ENCODE data around the gene GPC5.

GPC5 gene

DNA sequence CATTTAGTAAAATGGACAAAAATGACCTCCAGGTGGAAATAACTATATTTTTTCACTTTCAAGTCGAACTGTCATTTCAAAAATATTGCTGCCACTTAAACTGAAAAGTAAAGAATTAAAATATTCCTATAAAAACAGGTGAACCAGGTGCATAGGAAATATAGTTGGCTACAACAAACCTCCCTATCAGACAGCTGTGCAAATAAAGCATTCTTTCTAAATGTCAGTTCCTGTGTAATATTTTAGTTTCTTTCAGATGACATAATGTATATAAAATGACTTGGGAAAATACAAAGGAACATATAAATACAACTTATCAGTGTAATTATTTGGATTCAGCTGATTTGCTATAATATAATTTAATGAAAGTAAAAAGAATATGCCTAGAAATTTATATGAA, 1424.6 kb downstream of the GPC5 start:
- Histone ChIP-seq H3K4me3 (ENCODE audit: low read length) (no peak overlapping the region), H3K9ac (ENCODE audit: low read length) (no peak overlapping the region), H3K36me3 (ENCODE audit: control insufficient read depth, insufficient read depth, low read length, severe bottlenecking) (no peaks in the 10 kb centered on the region), H3K9me3 (ENCODE audit: control insufficient read depth, low read length) (no peaks in the 10 kb centered on the region), H3K4me1 (ENCODE audit: control insufficient read depth, insufficient read depth, low read length) (no peaks in the 10 kb centered on the region), H3K27me3 (replicated peaks; ENCODE audit: control insufficient read depth, insufficient read depth, low read length) (no peaks in the 10 kb centered on the region)
- DNase-seq (ENCODE audit: low read depth) = no peak

GRCh38 chr13:92825938-92826596, 1427.6 kb downstream of the GPC5 start:
- Histone ChIP-seq H3K36me3 (ENCODE audit: control insufficient read depth, insufficient read depth, low read length, severe bottlenecking) (no peaks in the 10 kb centered on the region), H3K4me1 (ENCODE audit: control insufficient read depth, insufficient read depth, low read length) (peaks cover 18% of the 10 kb centered on the region), H3K4me3 (ENCODE audit: low read length) (no peak overlapping the region)

GRCh38 chr13:92827503-92827902, 1429.1 kb downstream of the GPC5 start:
- Histone ChIP-seq H3K9ac (ENCODE audit: low read length) (no peak overlapping the region), H3K4me3 (ENCODE audit: low read length) (no peak overlapping the region), H3K27me3 (replicated peaks; ENCODE audit: control insufficient read depth, insufficient read depth, low read length) (no peaks in the 10 kb centered on the region), H3K36me3 (ENCODE audit: control insufficient read depth, insufficient read depth, low read length, severe bottlenecking) (no peaks in the 10 kb centered on the region), H3K4me1 (ENCODE audit: control insufficient read depth, insufficient read depth, low read length) (peaks cover 18% of the 10 kb centered on the region), H3K9me3 (ENCODE audit: control insufficient read depth, low read length) (no peaks in the 10 kb centered on the region)
- DNase-seq (ENCODE audit: low read depth) = no peak

More at GRCh38 chr13:92825938-92826596, 1427.6 kb downstream of the GPC5 start:
- DNase-seq (ENCODE audit: low read depth) = no peak
- Histone ChIP-seq H3K27me3 (replicated peaks; ENCODE audit: control insufficient read depth, insufficient read depth, low read length) (no peaks in the 10 kb centered on the region), H3K9me3 (ENCODE audit: control insufficient read depth, low read length) (no peaks in the 10 kb centered on the region), H3K9ac (ENCODE audit: low read length) (no peak overlapping the region)

DNA sequence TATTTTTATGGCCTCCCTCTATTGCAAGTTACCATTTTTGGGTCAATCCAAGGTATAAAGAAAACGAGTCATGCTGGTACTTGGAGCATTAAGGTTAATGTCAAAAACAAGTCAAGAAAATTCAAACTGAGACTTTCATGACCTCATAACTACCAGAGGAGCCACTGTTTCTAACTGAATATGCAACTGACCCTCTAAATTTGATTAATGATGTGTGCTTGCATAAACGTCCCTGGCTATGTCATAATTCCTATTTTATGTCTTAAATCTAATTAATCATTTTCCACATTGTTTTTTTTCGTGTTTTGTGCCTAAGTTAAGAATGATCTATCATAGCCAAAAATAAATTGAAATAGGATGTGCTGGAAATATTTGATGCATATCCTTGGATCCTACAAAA, 1431.5 kb downstream of the GPC5 start:
- no peaks in the 10 kb centered on the region for H3K9me3 ChIP-seq (ENCODE audit: control insufficient read depth, low read length)
- H3K27me3 ChIP-seq (replicated peaks; ENCODE audit: control insufficient read depth, insufficient read depth, low read length) = no peaks in the 10 kb centered on the region
- H3K4me3 ChIP-seq (ENCODE audit: low read length) = peak overlapping the region; percentile 43
- DNase-seq (ENCODE audit: low read depth) = no peak
- no peaks in the 10 kb centered on the region for H3K36me3 ChIP-seq (ENCODE audit: control insufficient read depth, insufficient read depth, low read length, severe bottlenecking)
- no peak overlapping the region for H3K9ac ChIP-seq (ENCODE audit: low read length)
- H3K4me1 ChIP-seq (ENCODE audit: control insufficient read depth, insufficient read depth, low read length) = peaks cover 18% of the 10 kb centered on the region

DNA sequence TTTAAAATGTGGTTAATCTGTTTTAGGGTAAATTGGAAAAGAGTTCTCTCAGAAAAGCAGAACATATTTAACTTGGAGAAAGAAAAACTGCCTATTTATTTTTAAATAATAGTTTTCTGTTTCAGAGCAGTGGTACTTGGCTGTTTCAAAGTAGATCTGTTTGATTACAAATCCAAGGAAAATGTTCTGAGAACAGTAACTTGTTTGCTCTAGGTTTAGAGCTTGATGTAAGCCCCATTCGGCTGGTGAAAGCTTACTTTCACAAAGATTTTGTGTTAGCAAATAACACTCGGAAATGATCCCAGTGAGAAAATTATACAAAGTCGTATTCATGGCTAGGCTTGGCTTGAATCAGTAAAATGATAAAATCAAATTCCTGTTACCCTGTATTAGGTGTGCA, 1432.4 kb downstream of the GPC5 start:
- Histone ChIP-seq H3K4me1 (ENCODE audit: control insufficient read depth, insufficient read depth, low read length) (peaks cover 18% of the 10 kb centered on the region), H3K36me3 (ENCODE audit: control insufficient read depth, insufficient read depth, low read length, severe bottlenecking) (no peaks in the 10 kb centered on the region), H3K9ac (ENCODE audit: low read length) (peak overlapping the region; percentile 35), H3K9me3 (ENCODE audit: control insufficient read depth, low read length) (no peaks in the 10 kb centered on the region), H3K27me3 (replicated peaks; ENCODE audit: control insufficient read depth, insufficient read depth, low read length) (no peaks in the 10 kb centered on the region), H3K4me3 (ENCODE audit: low read length) (peak overlapping the region; percentile 43)
- no peak for DNase-seq (ENCODE audit: low read depth)

DNA sequence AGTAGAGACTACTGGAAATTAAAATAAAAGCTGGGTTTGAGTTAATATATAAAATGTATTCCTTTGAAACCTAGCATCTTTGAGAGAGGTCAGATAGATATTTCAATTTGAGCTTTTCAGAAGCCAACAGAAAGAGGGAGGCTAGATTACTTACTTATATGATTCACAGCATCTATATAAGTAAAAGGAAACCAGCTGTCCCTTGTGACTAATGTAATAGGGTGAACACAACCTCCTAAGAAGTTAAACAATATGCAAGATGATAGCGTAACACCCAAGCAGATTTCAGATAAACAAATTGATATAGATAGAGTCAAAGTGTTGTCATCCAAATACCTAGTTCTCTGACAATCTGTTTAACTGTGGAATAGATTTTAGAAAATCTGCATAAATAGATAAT, 1434.7 kb downstream of the GPC5 start:
- Histone ChIP-seq H3K36me3 (ENCODE audit: control insufficient read depth, insufficient read depth, low read length, severe bottlenecking) (no peaks in the 10 kb centered on the region), H3K4me1 (ENCODE audit: control insufficient read depth, insufficient read depth, low read length) (peaks cover 20% of the 10 kb centered on the region), H3K9ac (ENCODE audit: low read length) (no peak overlapping the region), H3K9me3 (ENCODE audit: control insufficient read depth, low read length) (no peaks in the 10 kb centered on the region), H3K27me3 (replicated peaks; ENCODE audit: control insufficient read depth, insufficient read depth, low read length) (no peaks in the 10 kb centered on the region), H3K4me3 (ENCODE audit: low read length) (no peak overlapping the region)
- DNase-seq (ENCODE audit: low read depth) = no peak

DNA sequence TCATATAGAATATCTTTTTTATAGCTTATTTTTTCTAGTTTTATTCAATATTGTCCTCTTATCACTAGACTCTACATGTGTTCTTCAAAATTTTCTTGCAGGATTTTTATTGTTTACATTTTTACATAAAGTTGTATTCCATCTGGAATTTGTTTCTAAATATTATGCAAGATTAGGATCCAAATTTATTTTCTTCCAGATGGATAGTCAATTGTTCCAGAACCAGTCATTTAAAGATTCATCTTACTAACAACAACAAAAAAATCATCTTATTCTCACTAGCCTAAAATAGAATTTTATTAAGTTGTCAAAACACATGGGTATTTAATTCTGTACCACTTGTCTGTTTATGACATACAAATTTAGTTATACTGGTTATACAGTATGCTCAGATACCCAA, 1437.8 kb downstream of the GPC5 start:
- no peak for DNase-seq (ENCODE audit: low read depth)
- Histone ChIP-seq H3K9me3 (ENCODE audit: control insufficient read depth, low read length) (peaks cover 10% of the 10 kb centered on the region), H3K4me3 (ENCODE audit: low read length) (no peak overlapping the region), H3K9ac (ENCODE audit: low read length) (no peak overlapping the region), H3K36me3 (ENCODE audit: control insufficient read depth, insufficient read depth, low read length, severe bottlenecking) (no peaks in the 10 kb centered on the region), H3K4me1 (ENCODE audit: control insufficient read depth, insufficient read depth, low read length) (peaks cover 12% of the 10 kb centered on the region), H3K27me3 (replicated peaks; ENCODE audit: control insufficient read depth, insufficient read depth, low read length) (no peaks in the 10 kb centered on the region)

GRCh38 chr13:92838786-92839185, 1440.4 kb downstream of the GPC5 start:
- DNase-seq (ENCODE audit: low read depth) = no peak
- H3K36me3 ChIP-seq (ENCODE audit: control insufficient read depth, insufficient read depth, low read length, severe bottlenecking) = no peaks in the 10 kb centered on the region
- H3K4me3 ChIP-seq (ENCODE audit: low read length) = no peak overlapping the region
- peaks cover 35% of the 10 kb centered on the region for H3K4me1 ChIP-seq (ENCODE audit: control insufficient read depth, insufficient read depth, low read length)
- peak overlapping the region; percentile 60 for H3K9ac ChIP-seq (ENCODE audit: low read length)
- H3K27me3 ChIP-seq (replicated peaks; ENCODE audit: control insufficient read depth, insufficient read depth, low read length) = no peaks in the 10 kb centered on the region
- H3K9me3 ChIP-seq (ENCODE audit: control insufficient read depth, low read length) = peaks cover 10% of the 10 kb centered on the region

DNA sequence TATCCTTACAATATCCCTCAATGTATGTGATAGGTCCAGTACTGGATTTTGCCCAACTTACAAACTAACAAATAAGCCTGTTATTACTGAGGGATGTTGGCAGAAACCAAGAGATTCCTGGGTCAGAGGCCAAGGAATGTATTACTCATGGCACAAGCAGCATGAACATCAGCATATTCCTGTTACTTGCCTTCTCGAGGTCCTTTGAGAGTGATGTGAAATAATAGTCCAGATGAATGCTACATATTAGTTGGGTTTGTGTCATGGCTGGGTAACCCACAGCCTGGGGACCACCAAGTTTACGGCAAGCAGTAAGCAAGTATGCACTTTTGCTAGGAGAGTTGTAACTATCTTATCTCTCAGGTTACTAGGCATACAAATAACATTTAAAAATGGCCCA, 1443.7 kb downstream of the GPC5 start:
- DNase-seq (ENCODE audit: low read depth) = peak; percentile 47
- Histone ChIP-seq H3K36me3 (ENCODE audit: control insufficient read depth, insufficient read depth, low read length, severe bottlenecking) (no peaks in the 10 kb centered on the region), H3K9me3 (ENCODE audit: control insufficient read depth, low read length) (peaks cover 10% of the 10 kb centered on the region), H3K27me3 (replicated peaks; ENCODE audit: control insufficient read depth, insufficient read depth, low read length) (no peaks in the 10 kb centered on the region), H3K4me3 (ENCODE audit: low read length) (peak overlapping the region; percentile 22), H3K9ac (ENCODE audit: low read length) (peak overlapping the region; percentile 62), H3K4me1 (ENCODE audit: control insufficient read depth, insufficient read depth, low read length) (peaks cover 39% of the 10 kb centered on the region)

DNA sequence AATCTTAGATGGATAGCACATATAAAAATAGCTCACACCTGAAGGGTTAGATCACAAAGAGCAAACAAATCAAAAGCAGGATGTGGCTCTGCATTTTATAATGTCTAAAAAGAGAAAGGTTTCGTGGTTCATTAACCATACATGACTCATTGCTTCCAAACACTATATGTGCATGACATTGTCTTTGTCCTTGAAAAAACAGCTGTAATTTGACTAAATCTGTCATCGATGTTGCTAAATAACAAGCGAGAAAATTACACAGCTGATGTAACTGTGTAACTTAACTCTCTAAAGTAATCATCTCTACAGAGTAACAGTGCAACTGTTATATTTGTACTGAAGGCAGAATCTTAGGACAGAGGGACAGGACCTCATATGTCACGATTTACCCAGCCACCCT, 1445.1 kb downstream of the GPC5 start:
- no peak overlapping the region for H3K4me3 ChIP-seq (ENCODE audit: low read length)
- DNase-seq (ENCODE audit: low read depth) = peak; percentile 39
- H3K9ac ChIP-seq (ENCODE audit: low read length) = peak overlapping the region; percentile 62
- no peaks in the 10 kb centered on the region for H3K27me3 ChIP-seq (replicated peaks; ENCODE audit: control insufficient read depth, insufficient read depth, low read length)
- H3K4me1 ChIP-seq (ENCODE audit: control insufficient read depth, insufficient read depth, low read length) = peaks cover 33% of the 10 kb centered on the region
- H3K36me3 ChIP-seq (ENCODE audit: control insufficient read depth, insufficient read depth, low read length, severe bottlenecking) = no peaks in the 10 kb centered on the region
- H3K9me3 ChIP-seq (ENCODE audit: control insufficient read depth, low read length) = peaks cover 10% of the 10 kb centered on the region

DNA sequence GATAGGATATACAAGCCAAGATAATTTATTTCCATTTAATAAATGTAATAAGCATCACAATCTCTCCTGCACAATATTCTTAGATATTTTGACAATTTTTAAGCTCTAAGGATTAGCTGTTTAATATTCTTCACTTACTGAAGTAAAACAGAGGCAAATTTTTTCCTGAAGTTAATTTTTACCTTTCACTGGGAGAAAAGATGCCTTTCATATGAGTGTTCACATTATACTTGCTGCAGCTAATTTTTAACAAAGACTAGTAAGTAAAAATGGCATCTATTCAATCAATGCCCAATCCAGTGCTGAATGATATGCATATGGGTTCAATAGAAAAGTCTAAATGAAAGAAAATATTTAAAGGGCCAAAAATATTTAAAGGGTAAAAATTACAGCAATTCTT, 1451.0 kb downstream of the GPC5 start:
- Histone ChIP-seq H3K9ac (ENCODE audit: low read length) (no peak overlapping the region), H3K4me1 (ENCODE audit: control insufficient read depth, insufficient read depth, low read length) (no peaks in the 10 kb centered on the region), H3K9me3 (ENCODE audit: control insufficient read depth, low read length) (no peaks in the 10 kb centered on the region), H3K4me3 (ENCODE audit: low read length) (no peak overlapping the region), H3K27me3 (replicated peaks; ENCODE audit: control insufficient read depth, insufficient read depth, low read length) (no peaks in the 10 kb centered on the region), H3K36me3 (ENCODE audit: control insufficient read depth, insufficient read depth, low read length, severe bottlenecking) (no peaks in the 10 kb centered on the region)
- DNase-seq (ENCODE audit: low read depth) = no peak

Data from adipocyte (in vitro differentiated cells).